Activated T-helper 2 cell treated with anti-CD3 and anti-CD28 coated beads, Interferon-gamma antibody, Interleukin-2, Interleukin-4, amounts not matched to agents 10 μg/mL and 5 μg/mL and 100 μg/mL, durations not matched to agents 14 hours and 24 hours and 36 hours (primary cell): ENCODE results near the gene DPPA2. TPM values are rescaled to one million over a fixed set of nuclear protein-coding genes. Genes with fewer than 3 reads are reported as not detected.

ENCODE experiments used
- DNase-seq: peaks from one replicate; pipeline ENCODE4 v3.0.0; 2021; ENCODE audit warnings: low spot score
- H3K27ac Mint-ChIP-seq: one replicate; pipeline ENCODE4 v1.8.0; 2021; ENCODE audit warnings: mixed read lengths
- H3K27me3 Mint-ChIP-seq: one replicate; pipeline ENCODE4 v1.8.0; 2021; ENCODE audit warnings: low read depth, mixed read lengths
- H3K36me3 Mint-ChIP-seq: one replicate; pipeline ENCODE4 v1.8.0; 2021; ENCODE audit warnings: low read depth, mixed read lengths
- H3K4me1 Mint-ChIP-seq: one replicate; pipeline ENCODE4 v1.8.0; 2021; ENCODE audit warnings: low read depth, mixed read lengths
- H3K4me3 Mint-ChIP-seq: one replicate; pipeline ENCODE4 v1.8.0; 2021; ENCODE audit warnings: low read depth, mild to moderate bottlenecking, moderate library complexity, mixed read lengths
- H3K9me3 Mint-ChIP-seq: one replicate; pipeline ENCODE4 v1.8.0; 2021; ENCODE audit warnings: mixed read lengths
- intact Hi-C: fragments of 100-400 bp; cut with micrococcal nuclease; formaldehyde crosslinking; loops from one replicate; pipeline ENCODE4 v1.15.1; 2023
- total RNA-seq: library from RNA; stranded (reverse); gene quantifications from 2 replicates; pipeline ENCODE4 v1.2.3, GENCODE V29; 2022

DPPA2 gene
- total RNA-seq, 1 donor from 2014 or later: not detected

GRCh38 chr3:109278141-109278540 lies 38.2 kb downstream of the DPPA2 start:
- Mint-ChIP-seq H3K9me3 (no peaks in the 10 kb centered on the region), H3K36me3 (no peaks in the 10 kb centered on the region), H3K27me3 (no peaks in the 10 kb centered on the region), H3K4me1 (no peaks in the 10 kb centered on the region), H3K4me3 (no peak overlapping the region), H3K27ac (no peak overlapping the region)
- no peak for DNase-seq
- intact Hi-C loops: no loop called here

GRCh38 chr3:109275702-109276293 lies 40.5 kb downstream of the DPPA2 start:
- Mint-ChIP-seq H3K9me3 (no peaks in the 10 kb centered on the region), H3K27ac (no peak overlapping the region), H3K4me3 (no peak overlapping the region), H3K4me1 (no peaks in the 10 kb centered on the region), H3K36me3 (no peaks in the 10 kb centered on the region), H3K27me3 (no peaks in the 10 kb centered on the region)
- DNase-seq: no peak
- intact Hi-C loops: no loop called here

DNA sequence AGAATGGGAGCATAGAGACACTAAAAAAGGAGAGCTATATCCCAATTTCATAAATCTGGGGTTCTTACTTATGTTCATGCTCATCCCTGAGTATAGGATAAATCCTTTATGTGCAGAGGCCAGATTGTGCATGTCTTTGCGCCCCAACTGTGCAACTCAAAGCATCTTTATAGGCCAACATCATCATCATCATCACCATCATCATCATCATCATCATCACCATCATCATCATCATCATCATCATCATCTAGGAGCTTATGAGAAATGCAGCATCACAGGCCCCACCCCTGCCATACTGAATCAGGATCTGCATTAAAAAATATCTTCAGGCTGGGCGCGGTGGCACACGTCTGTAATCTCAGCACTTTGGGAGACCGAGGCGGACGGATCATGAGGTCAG lies 45.5 kb downstream of the DPPA2 start:
- intact Hi-C loops: no loop called here
- Mint-ChIP-seq H3K9me3 (no peaks in the 10 kb centered on the region), H3K27ac (no peak overlapping the region), H3K27me3 (no peaks in the 10 kb centered on the region), H3K4me3 (no peak overlapping the region), H3K4me1 (no peaks in the 10 kb centered on the region), H3K36me3 (no peaks in the 10 kb centered on the region)
- no peak for DNase-seq

- Mint-ChIP-seq H3K9me3 (no peaks in the 10 kb centered on the region), H3K36me3 (no peaks in the 10 kb centered on the region), H3K4me3 (no peak overlapping the region), H3K27me3 (no peaks in the 10 kb centered on the region), H3K4me1 (no peaks in the 10 kb centered on the region), H3K27ac (no peak overlapping the region)
- intact Hi-C loops: no loop called here
- no peak for DNase-seq
These were observed 46.6 kb downstream of the DPPA2 start for GRCh38 chr3:109269577-109270275.

- Mint-ChIP-seq H3K27me3 (no peaks in the 10 kb centered on the region), H3K4me3 (no peak overlapping the region), H3K9me3 (no peaks in the 10 kb centered on the region), H3K36me3 (no peaks in the 10 kb centered on the region), H3K27ac (no peak overlapping the region), H3K4me1 (no peaks in the 10 kb centered on the region)
- no peak for DNase-seq
- intact Hi-C loops: no loop called here
These were observed 48.1 kb downstream of the DPPA2 start for GRCh38 chr3:109268181-109268580.

- Mint-ChIP-seq H3K4me3 (no peak overlapping the region), H3K4me1 (no peaks in the 10 kb centered on the region), H3K9me3 (no peaks in the 10 kb centered on the region), H3K27ac (no peak overlapping the region), H3K27me3 (no peaks in the 10 kb centered on the region), H3K36me3 (no peaks in the 10 kb centered on the region)
- intact Hi-C loops: no loop called here
- DNase-seq: no peak
These were observed 51.0 kb downstream of the DPPA2 start for GRCh38 chr3:109265295-109265694.

DNA sequence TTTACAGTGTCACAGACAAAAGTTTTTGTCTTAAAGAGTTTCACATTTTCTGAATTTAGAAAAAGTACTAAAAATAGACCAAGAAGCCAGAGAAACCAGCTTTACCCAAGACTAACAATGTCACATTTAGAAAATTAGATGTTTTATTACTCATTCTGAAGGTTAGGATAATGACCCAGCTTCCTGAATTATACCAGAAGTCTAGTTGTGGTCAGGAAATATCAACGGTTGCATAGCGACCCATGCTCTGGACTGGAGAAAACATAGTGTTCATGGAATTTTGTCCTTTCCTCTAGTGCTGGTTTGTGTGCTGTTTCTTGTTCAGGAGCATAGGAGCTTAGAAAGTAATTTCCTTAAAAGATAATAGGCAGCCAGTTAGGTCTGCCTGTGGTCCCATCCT lies 59.0 kb downstream of the DPPA2 start:
- no peak for DNase-seq
- no peak overlapping the region for H3K27ac Mint-ChIP-seq

GRCh38 chr3:109254770-109255169 lies 61.5 kb downstream of the DPPA2 start:
- Mint-ChIP-seq H3K27me3 (no peaks in the 10 kb centered on the region), H3K9me3 (no peaks in the 10 kb centered on the region), H3K4me3 (no peak overlapping the region), H3K36me3 (no peaks in the 10 kb centered on the region), H3K27ac (no peak overlapping the region), H3K4me1 (no peaks in the 10 kb centered on the region)
- intact Hi-C loops: no loop called here
- DNase-seq: no peak

More for the DNA sequence above, 59.0 kb downstream of the DPPA2 start:
- intact Hi-C loops: no loop called here
- Mint-ChIP-seq H3K4me1 (no peaks in the 10 kb centered on the region), H3K27me3 (no peaks in the 10 kb centered on the region), H3K36me3 (no peaks in the 10 kb centered on the region), H3K4me3 (no peak overlapping the region), H3K9me3 (no peaks in the 10 kb centered on the region)

DNA sequence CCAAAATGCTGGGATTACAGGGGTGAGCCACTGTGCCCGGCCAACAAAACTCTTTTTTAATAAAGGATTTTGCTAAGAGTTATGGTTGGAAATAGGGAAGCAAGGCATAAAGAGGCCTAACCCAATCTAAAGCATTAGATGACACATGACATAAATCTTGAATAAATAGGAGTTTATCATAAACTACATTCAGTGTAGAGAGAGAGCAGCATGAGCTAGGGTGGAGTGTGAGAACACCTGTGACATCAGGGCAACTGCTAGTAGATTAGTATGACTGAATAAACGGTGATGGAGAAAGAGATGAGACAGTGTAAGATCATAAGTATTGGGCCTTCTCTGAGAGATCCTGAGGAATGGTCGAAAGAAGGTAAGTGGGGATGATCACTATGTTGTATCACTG lies 63.7 kb downstream of the DPPA2 start:
- Mint-ChIP-seq H3K27ac (no peak overlapping the region), H3K4me1 (no peaks in the 10 kb centered on the region), H3K4me3 (no peak overlapping the region), H3K9me3 (no peaks in the 10 kb centered on the region), H3K27me3 (no peaks in the 10 kb centered on the region), H3K36me3 (no peaks in the 10 kb centered on the region)
- DNase-seq: no peak
- intact Hi-C loops: no loop called here

Other genes starting within 250 kb of the DPPA2 start
- gene MORC1, start 198.4 kb downstream of the DPPA2 start, total RNA-seq: not detected in 2 replicates
- not detected in 2 replicates for gene C3orf85, start 179.8 kb downstream of the DPPA2 start, total RNA-seq
- not detected in 2 replicates for gene DPPA4, start 21.0 kb upstream of the DPPA2 start, total RNA-seq